GM12864 (cell line): ENCODE measurements around the gene SLX4IP.

Source experiments
- DNase-seq: peaks from one replicate; pipeline ENCODE4 v3.0.0-alpha.2; 2011; ENCODE audit warnings: low read depth
- H3K4me3 ChIP-seq: 2 replicates; pipeline ENCODE4 v1.5.1; 2011; ENCODE audit warnings: mild to moderate bottlenecking, low read depth, low read length, control low read depth
- CTCF ChIP-seq: IDR thresholded peaks from 2 replicates; pipeline ENCODE4 v1.5.1; 2011; ENCODE audit warnings: low read depth, mild to moderate bottlenecking, moderate library complexity, low read length, control low read depth, inconsistent platforms; ENCODE audit errors: missing control alignments

Gene SLX4IP

GRCh38 chr20:10647909-10648308 is 212.8 kb downstream of the SLX4IP start:
- no peak overlapping the region for H3K4me3 ChIP-seq
- no peak for TF ChIP-seq CTCF
- no peak for DNase-seq

- TF ChIP-seq CTCF = no peak
- no peak for DNase-seq
- no peak overlapping the region for H3K4me3 ChIP-seq
These were observed 213.5 kb downstream of the SLX4IP start for GRCh38 chr20:10648651-10649050.

- DNase-seq = no peak
- H3K4me3 ChIP-seq = no peak overlapping the region
- TF ChIP-seq CTCF = no peak
These were observed 214.1 kb downstream of the SLX4IP start for GRCh38 chr20:10649080-10649796.

- no peak for TF ChIP-seq CTCF
- H3K4me3 ChIP-seq = no peak overlapping the region
- DNase-seq = no peak
These were observed 214.7 kb downstream of the SLX4IP start for GRCh38 chr20:10649797-10650160.

- DNase-seq = no peak
These were observed 216.3 kb downstream of the SLX4IP start for GRCh38 chr20:10651227-10651990.

GRCh38 chr20:10652185-10652584 is 217.1 kb downstream of the SLX4IP start:
- H3K4me3 ChIP-seq = no peak overlapping the region
- no peak for DNase-seq
- TF ChIP-seq CTCF = no peak

More at GRCh38 chr20:10651227-10651990, 216.3 kb downstream of the SLX4IP start:
- no peak for TF ChIP-seq CTCF
- no peak overlapping the region for H3K4me3 ChIP-seq

GRCh38 chr20:10652660-10653261 is 217.7 kb downstream of the SLX4IP start:
- DNase-seq = no peak
- TF ChIP-seq CTCF = no peak
- H3K4me3 ChIP-seq = no peak overlapping the region
